Endothelial cell (in vitro differentiated cells): ENCODE data around the gene TAGLN3. TPM values are rescaled to one million over a fixed set of nuclear protein-coding genes. Genes with fewer than 3 reads are reported as not detected.

Experiments
- DNase-seq: peaks from one replicate; pipeline ENCODE4 v3.0.0; 2021; ENCODE audit warnings: low spot score
- H3K27ac Mint-ChIP-seq: one replicate; pipeline ENCODE4 v1.8.0; 2021; ENCODE audit warnings: mixed read lengths, inconsistent platforms; ENCODE audit not compliant: unreplicated experiment
- H3K27me3 Mint-ChIP-seq: one replicate; pipeline ENCODE4 v1.8.0; 2021; ENCODE audit warnings: mild to moderate bottlenecking, moderate library complexity, mixed read lengths, inconsistent platforms; ENCODE audit not compliant: unreplicated experiment
- H3K36me3 Mint-ChIP-seq: one replicate; pipeline ENCODE4 v1.8.0; 2021; ENCODE audit warnings: mild to moderate bottlenecking, low read depth, mixed read lengths, inconsistent platforms; ENCODE audit not compliant: unreplicated experiment
- H3K4me1 Mint-ChIP-seq: one replicate; pipeline ENCODE4 v1.8.0; 2021; ENCODE audit warnings: mild to moderate bottlenecking, mixed read lengths, inconsistent platforms; ENCODE audit not compliant: unreplicated experiment
- H3K4me3 Mint-ChIP-seq: one replicate; pipeline ENCODE4 v1.8.0; 2021; ENCODE audit warnings: mild to moderate bottlenecking, mixed read lengths, inconsistent platforms; ENCODE audit not compliant: unreplicated experiment
- H3K9me3 Mint-ChIP-seq: one replicate; pipeline ENCODE4 v1.8.0; 2021; ENCODE audit warnings: mixed read lengths, inconsistent platforms; ENCODE audit not compliant: unreplicated experiment
- total RNA-seq: library from RNA; stranded (reverse); fragmentation: NEBNext Ultra II Directional; extraction: Animal tissue kit (Norgen Biotek cat#: 25700); gene quantifications from one replicate; pipeline ENCODE4 v1.2.1, GENCODE V29; 2021; ENCODE audit not compliant: unreplicated experiment
- TF ChIP-seq, protein P1 (sequence below): fragments of 200-600 bp; sonication (generic); IDR thresholded peaks from one replicate; pipeline ENCODE4 v1.5.0; 2021; ENCODE audit warnings: antibody characterized with exemption; ENCODE audit not compliant: unreplicated experiment

Gene TAGLN3
- total RNA-seq, 1 donor from 2014 or later: 0.72 TPM

DNA sequence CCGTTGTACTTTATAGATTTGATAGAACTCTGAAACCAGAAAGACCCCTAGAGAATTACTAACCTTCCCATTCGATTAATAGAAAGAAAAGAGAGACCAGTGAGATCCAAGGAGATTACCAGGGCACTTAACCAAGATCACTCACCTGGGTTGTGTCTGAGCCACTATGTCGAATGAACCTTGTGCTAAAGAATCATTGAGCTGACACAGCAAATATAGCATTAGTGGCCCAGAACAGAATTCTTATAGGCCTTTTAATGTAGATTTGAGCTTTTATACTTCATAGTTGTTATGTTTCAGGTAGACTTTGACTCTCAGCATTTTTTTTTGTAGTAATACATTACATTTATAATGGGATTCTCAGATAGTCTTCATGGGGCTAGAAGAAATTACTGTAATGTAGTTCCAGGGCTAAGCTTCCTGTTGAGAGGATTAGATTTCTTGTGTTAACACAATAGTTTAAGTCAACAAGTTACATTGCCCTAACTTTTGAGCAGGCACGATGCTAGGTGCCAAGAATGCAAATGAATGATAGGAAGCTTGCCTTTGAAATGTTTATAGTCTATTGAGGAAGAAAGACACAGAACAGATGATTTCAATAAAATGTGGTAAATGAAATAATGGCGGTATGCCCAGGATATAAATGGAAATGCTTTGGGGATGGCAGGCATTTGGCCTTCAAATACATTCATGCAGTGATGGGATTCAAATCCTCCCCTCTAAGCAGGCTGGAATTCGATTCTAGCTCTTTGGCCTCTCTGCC is 44.3 kb upstream of the TAGLN3 start:
- no peaks in the 10 kb centered on the region for H3K9me3 Mint-ChIP-seq
- DNase-seq: no peak
- H3K4me3 Mint-ChIP-seq: no peak overlapping the region
- H3K4me1 Mint-ChIP-seq: peaks cover 29% of the 10 kb centered on the region
- peaks cover 1% of the 10 kb centered on the region for H3K36me3 Mint-ChIP-seq
- TF ChIP-seq, protein P1, sequence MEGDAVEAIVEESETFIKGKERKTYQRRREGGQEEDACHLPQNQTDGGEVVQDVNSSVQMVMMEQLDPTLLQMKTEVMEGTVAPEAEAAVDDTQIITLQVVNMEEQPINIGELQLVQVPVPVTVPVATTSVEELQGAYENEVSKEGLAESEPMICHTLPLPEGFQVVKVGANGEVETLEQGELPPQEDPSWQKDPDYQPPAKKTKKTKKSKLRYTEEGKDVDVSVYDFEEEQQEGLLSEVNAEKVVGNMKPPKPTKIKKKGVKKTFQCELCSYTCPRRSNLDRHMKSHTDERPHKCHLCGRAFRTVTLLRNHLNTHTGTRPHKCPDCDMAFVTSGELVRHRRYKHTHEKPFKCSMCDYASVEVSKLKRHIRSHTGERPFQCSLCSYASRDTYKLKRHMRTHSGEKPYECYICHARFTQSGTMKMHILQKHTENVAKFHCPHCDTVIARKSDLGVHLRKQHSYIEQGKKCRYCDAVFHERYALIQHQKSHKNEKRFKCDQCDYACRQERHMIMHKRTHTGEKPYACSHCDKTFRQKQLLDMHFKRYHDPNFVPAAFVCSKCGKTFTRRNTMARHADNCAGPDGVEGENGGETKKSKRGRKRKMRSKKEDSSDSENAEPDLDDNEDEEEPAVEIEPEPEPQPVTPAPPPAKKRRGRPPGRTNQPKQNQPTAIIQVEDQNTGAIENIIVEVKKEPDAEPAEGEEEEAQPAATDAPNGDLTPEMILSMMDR: no peak
- H3K27ac Mint-ChIP-seq: no peak overlapping the region
- H3K27me3 Mint-ChIP-seq: no peaks in the 10 kb centered on the region

DNA sequence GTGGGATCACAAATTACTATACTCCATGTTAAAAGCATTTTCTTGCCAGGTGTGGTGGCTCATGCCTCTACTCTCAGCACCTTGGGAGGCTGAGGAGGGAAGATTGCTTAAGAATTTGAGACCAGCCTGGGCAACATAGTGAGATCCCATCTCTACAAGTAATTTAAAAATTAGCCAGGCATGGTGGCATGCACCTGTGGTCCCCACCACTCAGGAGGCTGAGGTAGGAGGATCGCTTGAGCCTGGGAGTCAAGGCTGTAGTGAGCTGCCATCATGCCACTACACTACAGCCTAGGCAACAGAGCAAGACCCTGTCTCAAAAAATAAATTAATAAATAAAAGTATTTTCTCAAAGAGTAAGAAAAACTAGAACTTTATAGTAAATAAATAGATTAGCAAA is 42.8 kb upstream of the TAGLN3 start:
- Mint-ChIP-seq H3K4me1 (peaks cover 29% of the 10 kb centered on the region), H3K36me3 (peaks cover 4% of the 10 kb centered on the region), H3K4me3 (no peak overlapping the region), H3K27me3 (no peaks in the 10 kb centered on the region), H3K27ac (no peak overlapping the region), H3K9me3 (no peaks in the 10 kb centered on the region)
- TF ChIP-seq, protein P1: no peak
- no peak for DNase-seq

DNA sequence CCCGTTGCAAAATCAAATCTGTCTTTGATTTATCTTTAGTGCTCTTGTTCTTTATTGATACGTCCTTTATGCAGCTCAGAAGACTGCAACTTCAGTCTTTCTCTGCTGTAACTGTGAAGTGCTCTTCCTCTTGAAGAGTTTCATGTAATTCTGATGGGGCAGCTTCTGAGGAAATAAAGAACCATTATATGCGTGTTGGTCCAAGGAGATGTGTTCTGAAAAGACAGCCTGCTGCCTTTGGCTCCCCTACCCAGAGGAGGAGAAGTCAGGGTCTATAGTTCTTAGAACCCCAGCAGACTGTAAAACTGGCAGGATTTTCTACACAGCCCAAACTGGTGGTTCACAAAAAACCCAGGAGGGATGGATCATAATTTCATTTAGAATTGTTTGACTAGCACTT is 42.3 kb upstream of the TAGLN3 start:
- H3K36me3 Mint-ChIP-seq: peaks cover 4% of the 10 kb centered on the region
- peak overlapping the region; percentile 25 for H3K27ac Mint-ChIP-seq
- no peak for DNase-seq
- TF ChIP-seq, protein P1: no peak
- no peaks in the 10 kb centered on the region for H3K9me3 Mint-ChIP-seq
- no peaks in the 10 kb centered on the region for H3K27me3 Mint-ChIP-seq
- H3K4me1 Mint-ChIP-seq: peaks cover 29% of the 10 kb centered on the region
- H3K4me3 Mint-ChIP-seq: no peak overlapping the region

DNA sequence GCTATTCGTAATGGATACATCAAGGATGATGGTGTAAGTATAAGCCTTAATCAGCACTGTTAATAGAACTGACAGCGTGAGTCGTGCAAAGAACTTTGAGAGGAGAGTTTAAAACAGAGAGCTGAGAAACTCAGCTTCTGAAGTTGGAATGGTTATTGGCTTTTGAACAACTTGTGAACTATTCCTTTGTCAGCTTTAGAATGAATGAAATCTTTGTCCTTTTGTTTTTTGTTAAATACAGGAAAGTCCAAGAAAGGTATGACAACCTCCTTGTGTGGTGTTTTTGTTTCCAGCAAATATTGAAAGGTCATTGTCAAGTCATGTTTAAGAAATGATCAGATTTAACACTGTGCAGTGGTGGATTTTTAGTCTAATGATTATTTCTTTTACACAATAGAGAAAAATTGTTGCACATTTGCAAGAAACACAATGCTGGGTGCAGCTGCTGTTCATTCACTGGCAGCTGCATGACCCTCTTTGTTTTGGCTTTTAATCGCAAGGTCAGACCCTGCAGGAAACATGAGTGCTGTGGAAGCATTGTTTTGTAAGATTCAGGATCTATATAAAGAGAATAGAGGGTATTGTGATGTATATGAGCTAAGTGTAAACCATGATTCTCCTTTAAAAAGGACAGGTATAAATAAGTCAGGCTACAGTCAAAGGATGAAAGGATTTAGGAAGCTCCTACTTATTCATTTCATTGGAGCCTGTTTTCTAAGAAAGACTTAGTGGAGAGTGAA is 41.6 kb upstream of the TAGLN3 start:
- Mint-ChIP-seq H3K9me3 (no peaks in the 10 kb centered on the region), H3K27ac (peak overlapping the region; percentile 68), H3K4me1 (peaks cover 33% of the 10 kb centered on the region), H3K36me3 (peaks cover 4% of the 10 kb centered on the region), H3K4me3 (no peak overlapping the region), H3K27me3 (no peaks in the 10 kb centered on the region)
- TF ChIP-seq, protein P1: no peak
- DNase-seq: no peak
